COLO829 (cell line): Measurements from ENCODE around the gene SCIN.
"Not testable (repeated sequence)": the region's sequence is repeated elsewhere in the genome, so short reads cannot be mapped to it uniquely, and the experiment has no call there.

ENCODE experiments used
- DNase-seq: peaks from one replicate; pipeline ENCODE4 v3.0.0; 2012; ENCODE audit warnings: low spot score

SCIN gene

DNA sequence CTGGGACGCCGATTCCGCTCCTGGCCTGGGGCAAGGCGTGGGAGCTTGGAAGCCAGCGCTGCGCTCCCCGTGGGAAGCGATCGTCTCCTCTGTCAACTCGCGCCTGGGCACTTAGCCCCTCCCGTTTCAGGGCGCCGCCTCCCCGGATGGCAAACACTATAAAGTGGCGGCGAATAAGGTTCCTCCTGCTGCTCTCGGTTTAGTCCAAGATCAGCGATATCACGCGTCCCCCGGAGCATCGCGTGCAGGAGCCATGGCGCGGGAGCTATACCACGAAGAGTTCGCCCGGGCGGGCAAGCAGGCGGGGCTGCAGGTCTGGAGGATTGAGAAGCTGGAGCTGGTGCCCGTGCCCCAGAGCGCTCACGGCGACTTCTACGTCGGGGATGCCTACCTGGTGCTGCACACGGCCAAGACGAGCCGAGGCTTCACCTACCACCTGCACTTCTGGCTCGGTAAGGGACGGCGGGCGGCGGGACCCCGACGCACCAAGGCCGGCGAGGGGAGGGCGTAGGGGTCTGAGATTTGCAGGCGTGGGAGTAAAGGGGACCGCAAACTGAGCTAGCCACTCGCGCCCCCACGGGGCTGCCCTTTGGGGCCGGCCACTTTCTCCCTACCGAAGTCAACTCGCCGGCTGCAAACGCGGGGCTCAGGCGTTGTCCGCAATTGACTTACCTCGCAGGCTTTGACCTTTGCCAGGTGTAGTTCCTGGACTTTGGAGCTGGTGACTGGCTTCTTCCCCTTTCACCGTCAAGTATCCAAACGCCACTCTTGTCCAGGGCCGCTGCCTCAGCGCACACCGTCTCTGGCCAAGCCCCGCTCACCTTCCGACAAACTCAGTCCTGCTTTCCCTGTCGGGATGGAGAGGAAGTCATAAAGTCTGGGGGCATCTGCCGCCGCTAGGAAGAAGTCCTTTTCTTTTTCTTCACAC is at the start of gene SCIN:
Gene SCIN, plus strand, starts transcription at position 187 of the 928 bp plus-strand sequence. Its CDS starts 67 bp downstream, at position 254.
- DNase-seq: no peak

GRCh38 chr7:12524794-12525386 is 45.6 kb upstream of the SCIN start:
- DNase-seq: peak; percentile 53

DNA sequence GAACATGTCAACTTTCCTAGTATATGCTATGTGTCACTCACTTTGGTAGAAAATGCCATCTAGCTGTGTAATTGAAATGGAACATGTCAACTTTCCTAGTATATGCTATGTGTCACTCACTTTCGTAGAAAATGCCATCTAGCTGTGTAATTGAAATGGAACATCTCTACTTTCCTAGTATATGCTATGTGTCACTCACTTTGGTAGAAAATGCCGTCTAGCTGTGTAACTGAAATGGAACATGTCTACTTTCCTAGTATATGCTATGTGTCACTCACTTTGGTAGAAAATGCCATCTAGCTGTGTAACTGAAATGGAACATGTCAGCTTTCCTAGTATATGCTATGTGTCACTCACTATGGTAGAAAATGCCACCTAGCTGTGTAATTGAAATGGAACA is 43.8 kb upstream of the SCIN start:
- not testable (repeated sequence) for DNase-seq

- not testable (repeated sequence) for DNase-seq
Measured at GRCh38 chr7:12527670-12528069, 42.9 kb upstream of the SCIN start.

GRCh38 chr7:12529971-12530710 is 40.4 kb upstream of the SCIN start:
- DNase-seq: no peak

GRCh38 chr7:12531784-12532183 is 38.7 kb upstream of the SCIN start:
- DNase-seq: no peak

- DNase-seq: no peak
Measured at GRCh38 chr7:12534046-12534445, 36.5 kb upstream of the SCIN start.

DNA sequence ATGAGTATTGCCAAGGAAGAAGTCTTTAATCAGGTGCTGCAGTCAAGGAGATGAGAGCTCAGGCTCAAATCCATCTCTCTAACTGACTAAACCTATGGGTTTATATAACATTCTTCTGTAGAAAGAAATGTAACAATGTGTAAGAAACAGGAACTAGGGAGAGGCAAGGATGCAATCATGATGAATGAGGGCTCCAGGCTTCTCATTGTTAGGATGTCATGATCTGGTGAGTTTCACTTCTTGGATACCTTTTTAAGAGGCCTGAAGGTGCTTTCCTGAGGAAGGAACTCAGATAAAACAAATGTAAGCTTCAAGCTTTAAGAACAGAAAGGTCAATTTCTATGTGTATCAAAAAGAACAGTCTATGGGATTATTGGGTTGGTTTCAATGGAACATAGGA is 30.8 kb upstream of the SCIN start:
- no peak for DNase-seq

GRCh38 chr7:12540850-12541249 is 29.7 kb upstream of the SCIN start:
- DNase-seq: no peak

GRCh38 chr7:12543586-12543985 is 26.9 kb upstream of the SCIN start:
- no peak for DNase-seq

DNA sequence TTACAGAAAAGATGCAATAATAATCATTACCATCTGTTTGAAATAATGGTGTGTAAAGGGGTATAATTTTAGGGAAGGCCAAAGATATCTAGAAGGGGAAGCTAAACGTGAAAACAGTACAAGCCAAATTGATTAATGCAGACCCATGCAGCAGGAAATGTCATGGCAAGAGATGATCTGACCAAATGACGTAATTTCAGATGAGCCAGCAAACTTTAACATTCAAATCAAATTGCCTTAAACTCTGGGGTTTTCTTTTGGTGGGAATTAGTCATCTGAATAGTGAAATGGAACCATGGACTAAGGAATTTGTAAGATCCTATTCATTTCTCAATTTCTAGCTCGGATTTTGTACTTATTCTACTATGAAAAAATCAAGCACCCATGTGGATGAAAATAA is 21.4 kb upstream of the SCIN start:
- no peak for DNase-seq

- no peak for DNase-seq
Measured at GRCh38 chr7:12550956-12551355, 19.6 kb upstream of the SCIN start.

- DNase-seq: no peak
Measured at GRCh38 chr7:12552876-12553275, 17.6 kb upstream of the SCIN start.

GRCh38 chr7:12553416-12553815 is 17.1 kb upstream of the SCIN start:
- DNase-seq: no peak

GRCh38 chr7:12554351-12554750 is 16.2 kb upstream of the SCIN start:
- DNase-seq: no peak

GRCh38 chr7:12554872-12555271 is 15.6 kb upstream of the SCIN start:
- no peak for DNase-seq

- DNase-seq: not testable (repeated sequence)
Measured at GRCh38 chr7:12555695-12556094, 14.8 kb upstream of the SCIN start.

DNA sequence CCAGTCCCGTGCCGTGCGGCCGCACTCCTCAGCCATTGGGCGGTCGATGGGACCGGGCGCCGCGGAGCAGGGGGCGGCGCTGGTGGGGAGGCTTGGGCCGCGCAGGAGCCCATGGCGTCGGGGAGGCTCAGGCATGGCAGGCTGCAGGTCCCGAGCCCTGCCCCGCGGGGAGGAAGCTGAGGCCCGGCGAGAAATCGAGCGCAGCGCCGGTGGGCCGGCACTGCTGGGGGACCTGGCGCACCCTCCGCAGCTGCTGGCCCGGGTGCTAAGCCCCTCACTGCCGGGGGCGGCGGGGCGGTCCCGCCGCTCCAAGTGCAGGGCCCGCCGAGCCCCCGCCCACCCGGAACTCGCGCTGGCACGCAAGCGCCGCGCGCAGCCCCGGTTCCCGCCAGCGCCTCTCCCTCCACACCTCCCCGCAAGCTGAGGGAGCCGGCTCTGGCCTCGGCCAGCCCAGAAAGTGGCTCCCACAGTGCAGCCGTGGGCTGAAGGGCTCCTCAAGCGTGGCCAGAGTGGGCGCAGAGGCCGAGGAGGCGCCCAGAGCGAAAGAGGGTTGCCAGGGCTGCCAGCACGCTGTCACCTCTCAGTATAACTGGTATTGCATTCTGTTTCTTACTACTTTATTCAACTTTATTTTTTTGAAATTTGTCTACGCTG is 14.3 kb upstream of the SCIN start:
- DNase-seq: not testable (repeated sequence)

DNA sequence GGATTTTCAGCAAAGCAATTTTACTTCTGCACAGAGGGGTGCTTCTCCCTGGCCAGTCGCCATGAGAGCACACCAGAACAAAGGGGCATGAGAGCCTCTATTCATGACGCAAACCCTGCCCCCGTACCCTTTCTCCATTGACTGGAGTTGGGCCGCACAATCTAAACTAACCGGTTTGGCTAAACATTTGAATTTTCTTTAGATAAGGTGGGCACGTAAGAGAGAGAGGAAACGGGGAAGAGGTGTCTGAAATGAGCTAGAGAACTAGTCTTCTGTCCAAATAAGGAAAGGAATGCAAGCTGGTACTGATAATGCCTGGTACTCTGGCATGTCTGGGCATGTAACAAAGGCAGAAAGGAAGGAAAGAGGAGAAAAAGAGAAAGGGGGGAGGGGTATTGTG is 13.2 kb upstream of the SCIN start:
- no peak for DNase-seq

DNA sequence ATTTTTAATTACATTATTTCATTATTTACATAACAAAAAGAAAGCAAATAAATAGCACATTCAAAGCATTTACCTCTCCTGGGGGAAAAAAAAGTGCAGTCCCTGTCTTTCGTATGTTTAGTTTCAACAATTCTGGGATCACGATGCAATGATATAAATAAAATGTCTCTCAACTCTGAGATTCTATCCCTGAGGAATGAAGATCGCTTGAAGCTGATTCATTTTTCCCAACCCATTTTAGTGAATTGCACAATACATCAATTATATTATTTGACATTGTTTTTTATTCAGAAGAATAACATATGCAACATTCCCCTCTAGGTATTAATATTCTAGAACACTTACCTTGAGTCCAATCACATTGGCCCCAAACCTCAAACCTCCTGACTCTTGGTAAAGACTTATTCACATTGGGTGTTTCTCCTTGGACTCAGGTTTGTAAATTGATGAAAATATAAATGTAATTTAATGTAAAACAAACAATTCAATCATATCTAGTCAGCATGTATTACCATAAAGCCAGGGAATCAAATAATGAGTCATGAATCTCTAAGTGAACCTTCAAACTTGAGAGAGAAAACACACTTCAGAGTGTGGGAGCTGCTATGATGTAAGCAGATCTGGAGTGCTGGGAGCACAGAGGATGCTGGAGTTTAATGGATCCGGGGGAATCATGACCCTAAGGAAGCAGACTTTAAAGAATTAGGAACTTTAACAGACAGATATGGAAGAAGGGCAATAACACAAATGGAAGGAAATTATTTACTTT is 5.3 kb upstream of the SCIN start:
- no peak for DNase-seq

DNA sequence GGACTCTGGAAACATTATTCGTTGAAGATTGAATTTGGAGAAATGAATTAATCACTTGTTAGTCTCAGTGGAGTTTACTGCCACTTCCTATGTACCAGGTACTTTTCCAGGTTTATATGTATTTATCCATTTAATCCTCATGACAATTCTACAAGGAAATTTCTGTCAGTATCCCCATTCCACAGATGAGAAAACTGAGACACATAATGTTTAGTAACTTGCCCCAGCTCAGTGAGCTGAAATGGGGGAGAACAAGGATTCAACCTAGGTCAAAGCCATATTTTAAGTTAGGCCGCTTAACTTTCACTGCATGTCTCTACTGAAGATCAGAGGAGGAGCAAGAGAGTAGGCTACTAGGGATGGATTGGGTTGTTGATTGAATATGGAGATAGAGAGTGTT is 4.6 kb upstream of the SCIN start:
- no peak for DNase-seq

GRCh38 chr7:12567015-12567414 is 3.5 kb upstream of the SCIN start:
- DNase-seq: no peak
